Trophoblast cell (in vitro differentiated cells and primary cell): ENCODE measurements around the gene S100A4.

Source experiments
- DNase-seq, 2 donors: peaks; one replicate each; pipeline ENCODE4 v3.0.0-alpha.2; 2016
- H2AFZ ChIP-seq: 2 replicates; pipeline ENCODE4 v1.6.1; 2013; ENCODE audit warnings: low read length, moderate library complexity, mild to moderate bottlenecking; ENCODE audit not compliant: insufficient read depth, poor library complexity
- H2AK5ac ChIP-seq: 2 replicates; pipeline ENCODE4 v1.6.1; 2013; ENCODE audit warnings: mild to moderate bottlenecking, low read length
- H2BK120ac ChIP-seq: 2 replicates; pipeline ENCODE4 v1.6.1; 2013; ENCODE audit warnings: low read length, mild to moderate bottlenecking, moderate library complexity; ENCODE audit not compliant: insufficient read depth, poor library complexity
- H2BK12ac ChIP-seq: 2 replicates; pipeline ENCODE4 v1.6.1; 2013; ENCODE audit warnings: mild to moderate bottlenecking, low read length, moderate library complexity
- H2BK5ac ChIP-seq: 2 replicates; pipeline ENCODE4 v1.6.1; 2013; ENCODE audit warnings: low read length, low read depth, moderate library complexity, mild to moderate bottlenecking; ENCODE audit not compliant: poor library complexity
- H3K14ac ChIP-seq: 2 replicates; pipeline ENCODE4 v1.6.1; 2013; ENCODE audit warnings: mild to moderate bottlenecking, low read length
- H3K18ac ChIP-seq: 2 replicates; pipeline ENCODE4 v1.6.1; 2013; ENCODE audit warnings: mild to moderate bottlenecking, low read length
- H3K23ac ChIP-seq: 2 replicates; pipeline ENCODE4 v1.6.1; 2013; ENCODE audit warnings: low read length
- H3K27ac ChIP-seq: 2 replicates; pipeline ENCODE4 v1.5.1; 2013; ENCODE audit warnings: low read depth, mild to moderate bottlenecking, inconsistent platforms, low read length, moderate library complexity
- H3K27me3 ChIP-seq: 2 replicates; pipeline ENCODE4 v1.6.1; 2013; ENCODE audit warnings: inconsistent platforms, mild to moderate bottlenecking, low read length, moderate library complexity; ENCODE audit not compliant: insufficient read depth
- H3K36me3 ChIP-seq, 2 experiments: 1 replicate in 1 of 2; 2 replicates in 1 of 2; pipeline ENCODE4 v1.6.1; 2013; ENCODE audit warnings: low read length in 2 of 2, mild to moderate bottlenecking in 2 of 2, moderate library complexity in 1 of 2; ENCODE audit not compliant: insufficient read depth in 2 of 2, control insufficient read depth in 1 of 2
- H3K4ac ChIP-seq: 2 replicates; pipeline ENCODE4 v1.6.1; 2013; ENCODE audit warnings: low read depth, mild to moderate bottlenecking, low read length, moderate library complexity
- H3K4me1 ChIP-seq, 2 experiments: 1 replicate in 1 of 2; 2 replicates in 1 of 2; pipeline ENCODE4 v1.6.1; 2013; ENCODE audit warnings: low read length in 2 of 2, mild to moderate bottlenecking in 2 of 2, moderate library complexity in 1 of 2; ENCODE audit not compliant: insufficient read depth in 2 of 2, control insufficient read depth in 1 of 2
- H3K4me2 ChIP-seq: 2 replicates; pipeline ENCODE4 v1.6.1; 2013; ENCODE audit warnings: inconsistent platforms, mild to moderate bottlenecking, low read length, moderate library complexity
- H3K4me3 ChIP-seq: 2 replicates; pipeline ENCODE4 v1.5.1; 2013; ENCODE audit warnings: mild to moderate bottlenecking, low read depth, low read length, inconsistent platforms
- H3K79me1 ChIP-seq: one replicate; pipeline ENCODE4 v1.6.1; 2013; ENCODE audit warnings: low read length
- H3K79me2 ChIP-seq: 2 replicates; pipeline ENCODE4 v1.6.1; 2013; ENCODE audit warnings: low read length, mild to moderate bottlenecking; ENCODE audit not compliant: control insufficient read depth, insufficient read depth, poor library complexity
- H3K9ac ChIP-seq: 2 replicates; pipeline ENCODE4 v1.6.1; 2013; ENCODE audit warnings: mild to moderate bottlenecking, low read length
- H3K9me3 ChIP-seq: 2 replicates; pipeline ENCODE4 v1.6.1; 2013; ENCODE audit warnings: low read depth, mild to moderate bottlenecking, control low read depth, inconsistent platforms, low read length; ENCODE audit not compliant: insufficient read depth
- H4K12ac ChIP-seq: 2 replicates; pipeline ENCODE4 v1.6.1; 2013; ENCODE audit warnings: low read depth, mild to moderate bottlenecking, low read length, moderate library complexity
- H4K8ac ChIP-seq: 2 replicates; pipeline ENCODE4 v1.6.1; 2013; ENCODE audit warnings: low read depth, mild to moderate bottlenecking, low read length, moderate library complexity
- H4K91ac ChIP-seq: one replicate; pipeline ENCODE4 v1.6.1; 2013; ENCODE audit warnings: low read depth, mild to moderate bottlenecking, low read length, moderate library complexity
- WGBS: extraction: QIAGEN DNeasy Blood & Tissue Kit; methylation state at CpG from one replicate; pipeline ENCODE4 v1.1.7; 2013; ENCODE audit warnings: missing lambda C conversion rate; ENCODE audit not compliant: insufficient read length, insufficient coverage; ENCODE audit errors: extremely low coverage; 5-methylcytosine and 5-hydroxymethylcytosine counted together

S100A4 gene

GRCh38 chr1:153573351-153573750, 27.7 kb upstream of the S100A4 start:
- H4K12ac ChIP-seq, result no peak overlapping the region
- no peak overlapping the region for H4K8ac ChIP-seq
- H4K91ac ChIP-seq, result no peak overlapping the region
- no peak overlapping the region for H2BK12ac ChIP-seq
- no peak overlapping the region for H2BK120ac ChIP-seq
- H3K18ac ChIP-seq, result no peak overlapping the region
- H3K79me2 ChIP-seq, result no peaks in the 10 kb centered on the region
- no peak overlapping the region for H2AK5ac ChIP-seq
- no peak overlapping the region for H2AFZ ChIP-seq
- no peak overlapping the region for H3K14ac ChIP-seq
- DNase-seq, result no peak
- H3K9ac ChIP-seq, result no peak overlapping the region
- H3K36me3 ChIP-seq, result no peaks in the 10 kb centered on the region
- peaks cover 18% of the 10 kb centered on the region for H3K79me1 ChIP-seq
- H3K27ac ChIP-seq, result no peak overlapping the region
- H3K27me3 ChIP-seq, result no peaks in the 10 kb centered on the region
- peaks cover 10 to 14% of the 10 kb centered on the region in 2 experiments for H3K4me1 ChIP-seq
- H2BK5ac ChIP-seq, result no peak overlapping the region
- H3K23ac ChIP-seq, result no peak overlapping the region
- no peak overlapping the region for H3K4ac ChIP-seq
- WGBS, result no CpG with 5 or more reads among the region's 3 CpGs
- H3K4me3 ChIP-seq, result no peak overlapping the region
- H3K9me3 ChIP-seq, result peaks cover 4% of the 10 kb centered on the region
- no peak overlapping the region for H3K4me2 ChIP-seq

- Histone ChIP-seq H3K27ac (no peak overlapping the region), H3K27me3 (no peaks in the 10 kb centered on the region), H3K4me1 (peaks cover 7 to 14% of the 10 kb centered on the region in 2 experiments), H2BK120ac (no peak overlapping the region), H3K36me3 (no peaks in the 10 kb centered on the region), H3K4me2 (no peak overlapping the region), H2AFZ (no peak overlapping the region), H2BK12ac (no peak overlapping the region), H3K14ac (no peak overlapping the region), H3K4ac (no peak overlapping the region), H3K9me3 (peaks cover 2% of the 10 kb centered on the region), H3K4me3 (no peak overlapping the region), H3K23ac (no peak overlapping the region), H4K12ac (no peak overlapping the region), H4K8ac (no peak overlapping the region), H2AK5ac (no peak overlapping the region), H3K9ac (no peak overlapping the region), H3K79me1 (peaks cover 21% of the 10 kb centered on the region), H3K18ac (no peak overlapping the region), H3K79me2 (peaks cover 3% of the 10 kb centered on the region), H2BK5ac (no peak overlapping the region), H4K91ac (no peak overlapping the region)
- peak; percentile 69 to 79 for DNase-seq
- no CpG with 5 or more reads among the region's 3 CpGs for WGBS
Observed at GRCh38 chr1:153572569-153573015, 27.0 kb upstream of the S100A4 start.

- peaks cover 14 to 21% of the 10 kb centered on the region in 2 experiments for H3K4me1 ChIP-seq
- H4K12ac ChIP-seq, result no peak overlapping the region
- no peaks in the 10 kb centered on the region for H3K36me3 ChIP-seq
- H3K27me3 ChIP-seq, result no peaks in the 10 kb centered on the region
- no CpG with 5 or more reads among the region's 7 CpGs for WGBS
- no peak overlapping the region for H3K23ac ChIP-seq
- H3K79me1 ChIP-seq, result peaks cover 29% of the 10 kb centered on the region
- DNase-seq, result no peak
- H2BK120ac ChIP-seq, result no peak overlapping the region
- no peak overlapping the region for H3K18ac ChIP-seq
- peak overlapping the region; percentile 13 for H2AK5ac ChIP-seq
- H2BK5ac ChIP-seq, result no peak overlapping the region
- peak overlapping the region; percentile 21 for H4K91ac ChIP-seq
- no peak overlapping the region for H3K14ac ChIP-seq
- no peak overlapping the region for H3K27ac ChIP-seq
- no peak overlapping the region for H3K4me2 ChIP-seq
- H3K79me2 ChIP-seq, result peaks cover 9% of the 10 kb centered on the region
- peak overlapping the region; percentile 76 for H2BK12ac ChIP-seq
- no peak overlapping the region for H3K4me3 ChIP-seq
- H4K8ac ChIP-seq, result no peak overlapping the region
- H3K9me3 ChIP-seq, result no peaks in the 10 kb centered on the region
- H3K4ac ChIP-seq, result no peak overlapping the region
- no peak overlapping the region for H3K9ac ChIP-seq
- no peak overlapping the region for H2AFZ ChIP-seq
Observed at GRCh38 chr1:153571706-153572105, 26.1 kb upstream of the S100A4 start.

GRCh38 chr1:153570874-153571273, 25.3 kb upstream of the S100A4 start:
- H3K36me3 ChIP-seq, result no peaks in the 10 kb centered on the region
- no peak overlapping the region for H2BK12ac ChIP-seq
- peaks cover 21 to 28% of the 10 kb centered on the region in 2 experiments for H3K4me1 ChIP-seq
- H3K18ac ChIP-seq, result no peak overlapping the region
- H3K14ac ChIP-seq, result no peak overlapping the region
- no peak for DNase-seq
- peaks cover 10% of the 10 kb centered on the region for H3K79me2 ChIP-seq
- no peak overlapping the region for H4K12ac ChIP-seq
- no peak overlapping the region for H4K8ac ChIP-seq
- no CpG with 5 or more reads among the region's 5 CpGs for WGBS
- H3K23ac ChIP-seq, result no peak overlapping the region
- no peaks in the 10 kb centered on the region for H3K27me3 ChIP-seq
- H2AK5ac ChIP-seq, result no peak overlapping the region
- peaks cover 36% of the 10 kb centered on the region for H3K79me1 ChIP-seq
- H3K4me2 ChIP-seq, result no peak overlapping the region
- no peak overlapping the region for H2AFZ ChIP-seq
- H3K9me3 ChIP-seq, result no peaks in the 10 kb centered on the region
- H4K91ac ChIP-seq, result peak overlapping the region; percentile 53
- H3K4ac ChIP-seq, result no peak overlapping the region
- H3K9ac ChIP-seq, result no peak overlapping the region
- no peak overlapping the region for H3K27ac ChIP-seq
- no peak overlapping the region for H2BK120ac ChIP-seq
- H2BK5ac ChIP-seq, result no peak overlapping the region
- no peak overlapping the region for H3K4me3 ChIP-seq
